GM12878 (cell line): Measurements from ENCODE around the gene ERC1. TPM values are rescaled to one million over a fixed set of nuclear protein-coding genes. Genes with fewer than 3 reads are reported as not detected.

Source experiments
- ATAC-seq: fragments of 200-7000 bp; cut with Tn5 transposase; 3 replicates; pipeline ENCODE4 v1.9.1; 2020; ENCODE audit warnings: mild to moderate bottlenecking, moderate library complexity
- BruUV-seq: library from RNA; stranded (reverse); fragments of 400-500 nt; replicated peaks from 2 replicates; lab custom pipeline; 2021; lab: Mats Ljungman, UMichigan
- CTCF ChIA-PET: fragments of 300-600 bp; sonication (Branson Sonifier 250); formaldehyde crosslinking; extraction: SDS; loops from one replicate; lab custom pipeline; 2021; ENCODE audit warnings: inconsistent platforms; lab: Yijun Ruan, JAX
- POLR2A ChIA-PET: fragments of 350-600 bp; formaldehyde crosslinking; extraction: SDS; loops from one replicate; lab custom pipeline; 2021; ENCODE audit warnings: inconsistent platforms; lab: Charles Lee
- RAD21 ChIA-PET: fragments of 300-600 bp; sonication (Branson Sonifier 250); formaldehyde crosslinking; loops from one replicate; lab custom pipeline; 2023; ENCODE audit warnings: antibody characterized with exemption; ENCODE audit not compliant: unreplicated experiment; lab: Charles Lee
- SMC1A ChIA-PET: fragments of 300-600 bp; sonication (Branson Sonifier 250); formaldehyde crosslinking; loops from one replicate; lab custom pipeline; 2023; ENCODE audit not compliant: unreplicated experiment, uncharacterized antibody; lab: Charles Lee
- DNase-seq: peaks from one replicate; pipeline ENCODE4 v3.0.0-alpha.2; 2011; ENCODE audit warnings: low read depth, low spot score
- FAIRE-seq: peaks from 3 replicates; lab custom pipeline; 2011; peaks lifted over from hg19 to GRCh38; lab: Jason Lieb, UNC
- H2AFZ ChIP-seq: 2 replicates; pipeline ENCODE4 v1.6.0; 2011; ENCODE audit warnings: low read depth, low read length, control low read depth; ENCODE audit not compliant: control insufficient read depth
- H3K27ac ChIP-seq: 2 replicates; pipeline ENCODE4 v1.5.1; 2011; ENCODE audit warnings: control low read depth; ENCODE audit not compliant: control insufficient read depth, insufficient read depth
- H3K27me3 ChIP-seq, 2 experiments: replicated peaks in 1 of 2; 2 replicates each; pipeline versions ENCODE4 v1.6.0 to v1.6.1; 2011; ENCODE audit warnings: low read length in 1 of 2; ENCODE audit not compliant: control insufficient read depth in 2 of 2, insufficient read depth in 2 of 2
- H3K36me3 ChIP-seq, 2 experiments: 2 replicates each; pipeline ENCODE4 v1.5.1; 2011; ENCODE audit warnings: low read length in 1 of 2; ENCODE audit not compliant: control insufficient read depth in 2 of 2, insufficient read depth in 2 of 2
- H3K4me1 ChIP-seq: 2 replicates; pipeline ENCODE4 v1.6.1; 2011; ENCODE audit warnings: mild to moderate bottlenecking, low read length, moderate library complexity, mixed read lengths; ENCODE audit not compliant: control insufficient read depth, insufficient read depth
- H3K4me2 ChIP-seq: 2 replicates; pipeline ENCODE4 v1.6.0; 2011; ENCODE audit warnings: control low read depth; ENCODE audit not compliant: control insufficient read depth, insufficient read depth
- H3K4me3 ChIP-seq: fragments of 200-600 bp; sonication (generic); 2 replicates; pipeline ENCODE4 v1.5.1; 2016
- H3K79me2 ChIP-seq: 2 replicates; pipeline ENCODE4 v1.6.0; 2011; ENCODE audit warnings: low read length; ENCODE audit not compliant: control insufficient read depth, insufficient read depth
- H3K9ac ChIP-seq: 2 replicates; pipeline ENCODE4 v1.8.0; 2011; ENCODE audit warnings: low read length, control low read depth, mixed read lengths; ENCODE audit not compliant: control insufficient read depth, insufficient read depth
- H3K9me3 ChIP-seq: replicated peaks from 3 replicates; pipeline ENCODE4 v1.5.1; 2011; ENCODE audit warnings: mild to moderate bottlenecking, low read length; ENCODE audit not compliant: control insufficient read depth, insufficient read depth
- H4K20me1 ChIP-seq: 2 replicates; pipeline ENCODE4 v1.6.0; 2011; ENCODE audit not compliant: control insufficient read depth, insufficient read depth
- ETV6 ChIP-seq, 2 experiments: fragments of 450-650 bp in 1 of 2; IDR thresholded peaks in 1 of 2; conservative IDR thresholded peaks in 1 of 2; 2 replicates each; pipeline ENCODE4 v1.6.1; 2014; ENCODE audit warnings: antibody characterized with exemption in 1 of 2, borderline replicate concordance in 1 of 2, low read depth in 1 of 2, mild to moderate bottlenecking in 1 of 2, moderate library complexity in 1 of 2
- FOXK2 ChIP-seq: fragments of 450-650 bp; IDR thresholded peaks from 2 replicates; pipeline ENCODE4 v1.6.1; 2017; ENCODE audit warnings: mild to moderate bottlenecking, moderate library complexity
- FOXM1 ChIP-seq: IDR thresholded peaks from 2 replicates; pipeline ENCODE4 v1.6.1; 2012; ENCODE audit warnings: low read depth, mild to moderate bottlenecking, inconsistent platforms, low read length, moderate library complexity
- IKZF1 ChIP-seq: fragments of 450-650 bp; conservative IDR thresholded peaks from 2 replicates; pipeline ENCODE4 v1.6.1; 2017; ENCODE audit warnings: antibody characterized with exemption, mild to moderate bottlenecking
- JUND ChIP-seq: IDR thresholded peaks from 2 replicates; pipeline ENCODE4 v1.6.1; 2012; ENCODE audit warnings: low read depth, mild to moderate bottlenecking, low read length, improper control_type of control experiment, moderate library complexity
- MTA2 ChIP-seq: fragments of 450-650 bp; IDR thresholded peaks from 2 replicates; pipeline ENCODE4 v1.6.1; 2016; ENCODE audit warnings: low read depth, mild to moderate bottlenecking, moderate library complexity
- PAX5 ChIP-seq: IDR thresholded peaks from 2 replicates; pipeline ENCODE4 v1.6.1; 2011; ENCODE audit warnings: low read depth, low read length, borderline replicate concordance
- SMAD1 ChIP-seq: fragments of 450-650 bp; IDR thresholded peaks from 2 replicates; pipeline ENCODE4 v1.6.1; 2018; ENCODE audit warnings: mild to moderate bottlenecking, low read depth; ENCODE audit not compliant: partially characterized antibody
- SREBF2 ChIP-seq: IDR thresholded peaks from 2 replicates; pipeline ENCODE4 v1.6.1; 2012; ENCODE audit warnings: mild to moderate bottlenecking, low read length
- WGBS: methylation state at CpG from one replicate; pipeline ENCODE4 v1.1.6; 2016; ENCODE audit warnings: low lambda C conversion rate; ENCODE audit not compliant: insufficient replicate concordance, insufficient coverage; ENCODE audit errors: missing lambda C conversion rate; 5-methylcytosine and 5-hydroxymethylcytosine counted together
- in situ Hi-C: fragments of 300-500 bp; cut with MboI; formaldehyde crosslinking; loops from 9 replicates; pipeline ENCODE4 v1.14.3; 2018; ENCODE audit warnings: mixed read lengths
- intact Hi-C: fragments of 100-400 bp; cut with micrococcal nuclease; formaldehyde crosslinking; loops from one replicate; pipeline ENCODE4 v1.14.2; 2022; ENCODE audit not compliant: unreplicated experiment
- polyA plus RNA-seq, 11 experiments: library from polyadenylated mRNA; depleted of rRNA in 4 of 11; unstranded in 6 of 11; stranded (reverse) in 5 of 11; fragments of >200 nt; fragmentation: Nextera tagmentation in 4 of 11; fragmentation: Illumina TruSeq in 1 of 11; extraction: Ambion mirVana in 4 of 11; extraction: Trizol in 1 of 11; gene quantifications; 1 replicate in 1 of 11; 2 replicates in 10 of 11; pipeline versions ENCODE4 v1.2.1 to v1.2.3, GENCODE V29; 2011 to 2016; ENCODE audit warnings: inconsistent platforms in 2 of 11, missing spikeins in 2 of 11, low read depth in 1 of 11
- total RNA-seq, 4 experiments: library from RNA; depleted of rRNA in 3 of 4; stranded (reverse); fragments of >200 nt in 3 of 4; fragmentation: Illumina TruSeq in 1 of 4; extraction: Trizol in 1 of 4; gene quantifications; 2 replicates each; pipeline versions ENCODE4 v1.2.1 to v1.2.3, GENCODE V29; 2013 to 2021
- TF ChIP-seq, protein P1 (sequence below): IDR thresholded peaks from 2 replicates; pipeline ENCODE4 v1.6.1; 2012; ENCODE audit warnings: low read length, inconsistent platforms

Gene ERC1
- total and polyA plus RNA-seq, 10 of the 15 experiments (the other 5 are each of a cell fraction or from before 2014, with no cell fraction given) = 0.75 to 8.0 (median 5.0) TPM

GRCh38 chr12:996881-997280 is 5.9 kb downstream of the ERC1 start:
- no TSS peak for BruUV-seq
- Histone ChIP-seq H3K27me3 (peaks cover 0 to 3% of the 10 kb centered on the region in 2 experiments; a peak in 1 of 4 replicates), H3K27ac (no peak overlapping the region), H3K4me1 (peaks cover 21% of the 10 kb centered on the region), H3K4me2 (no peak overlapping the region), H3K9ac (no peak overlapping the region), H4K20me1 (no peaks in the 10 kb centered on the region), H3K4me3 (no peak overlapping the region), H3K36me3 (no peaks in the 10 kb centered on the region), H3K9me3 (no peaks in the 10 kb centered on the region), H2AFZ (no peak overlapping the region), H3K79me2 (no peaks in the 10 kb centered on the region)
- intact Hi-C loops (no loop called here), in situ Hi-C loops (no loop called here)
- DNase-seq (no peak), ATAC-seq (no peak), FAIRE-seq (no peak)
- TF ChIP-seq IKZF1 = no peak
- TF ChIP-seq ETV6 (conservative IDR thresholded peaks at IDR 0.05 in 1 of 2, IDR thresholded peaks at IDR 0.05 in 1 of 2; ENCODE audit: borderline replicate concordance in 1 of 2, low read depth in 1 of 2) = no peak
- TF ChIP-seq FOXM1 = no peak
- no peak for TF ChIP-seq MTA2
- TF ChIP-seq JUND = no peak
- TF ChIP-seq SMAD1 = no peak
- no peak for TF ChIP-seq FOXK2
- TF ChIP-seq, protein P1, sequence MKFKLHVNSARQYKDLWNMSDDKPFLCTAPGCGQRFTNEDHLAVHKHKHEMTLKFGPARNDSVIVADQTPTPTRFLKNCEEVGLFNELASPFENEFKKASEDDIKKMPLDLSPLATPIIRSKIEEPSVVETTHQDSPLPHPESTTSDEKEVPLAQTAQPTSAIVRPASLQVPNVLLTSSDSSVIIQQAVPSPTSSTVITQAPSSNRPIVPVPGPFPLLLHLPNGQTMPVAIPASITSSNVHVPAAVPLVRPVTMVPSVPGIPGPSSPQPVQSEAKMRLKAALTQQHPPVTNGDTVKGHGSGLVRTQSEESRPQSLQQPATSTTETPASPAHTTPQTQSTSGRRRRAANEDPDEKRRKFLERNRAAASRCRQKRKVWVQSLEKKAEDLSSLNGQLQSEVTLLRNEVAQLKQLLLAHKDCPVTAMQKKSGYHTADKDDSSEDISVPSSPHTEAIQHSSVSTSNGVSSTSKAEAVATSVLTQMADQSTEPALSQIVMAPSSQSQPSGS = no peak
- no peak for TF ChIP-seq SREBF2
- TF ChIP-seq PAX5 = no peak
- RAD21 ChIA-PET = no interaction called here
- POLR2A ChIA-PET = no interaction called here
- CTCF ChIA-PET = interaction anchor here (1.7 kb wide), 1 partner anchor 9 kb away, joined by 3 read pairs; no protein-coding TSS in a partner anchor
- SMC1A ChIA-PET = interaction anchor here (1.3 to 2.3 kb wide), 3 partner anchors 12 to 96 kb away, joined by 3 to 6 read pairs (median 5); no protein-coding TSS in a partner anchor
- 56% methylated on average over 4 of the region's 4 CpGs for WGBS
